HPDE6-E6E7 (cell line): ENCODE measurements around the gene CTU2.

Experiments used
- DNase-seq: peaks from one replicate; pipeline ENCODE4 v3.0.0; 2011; ENCODE audit warnings: missing footprints; ENCODE audit errors: extremely low spot score

The CTU2 gene

GRCh38 chr16:88743693-88744576 lies 37.6 kb downstream of the CTU2 start:
- peak; percentile 69 for DNase-seq

DNA sequence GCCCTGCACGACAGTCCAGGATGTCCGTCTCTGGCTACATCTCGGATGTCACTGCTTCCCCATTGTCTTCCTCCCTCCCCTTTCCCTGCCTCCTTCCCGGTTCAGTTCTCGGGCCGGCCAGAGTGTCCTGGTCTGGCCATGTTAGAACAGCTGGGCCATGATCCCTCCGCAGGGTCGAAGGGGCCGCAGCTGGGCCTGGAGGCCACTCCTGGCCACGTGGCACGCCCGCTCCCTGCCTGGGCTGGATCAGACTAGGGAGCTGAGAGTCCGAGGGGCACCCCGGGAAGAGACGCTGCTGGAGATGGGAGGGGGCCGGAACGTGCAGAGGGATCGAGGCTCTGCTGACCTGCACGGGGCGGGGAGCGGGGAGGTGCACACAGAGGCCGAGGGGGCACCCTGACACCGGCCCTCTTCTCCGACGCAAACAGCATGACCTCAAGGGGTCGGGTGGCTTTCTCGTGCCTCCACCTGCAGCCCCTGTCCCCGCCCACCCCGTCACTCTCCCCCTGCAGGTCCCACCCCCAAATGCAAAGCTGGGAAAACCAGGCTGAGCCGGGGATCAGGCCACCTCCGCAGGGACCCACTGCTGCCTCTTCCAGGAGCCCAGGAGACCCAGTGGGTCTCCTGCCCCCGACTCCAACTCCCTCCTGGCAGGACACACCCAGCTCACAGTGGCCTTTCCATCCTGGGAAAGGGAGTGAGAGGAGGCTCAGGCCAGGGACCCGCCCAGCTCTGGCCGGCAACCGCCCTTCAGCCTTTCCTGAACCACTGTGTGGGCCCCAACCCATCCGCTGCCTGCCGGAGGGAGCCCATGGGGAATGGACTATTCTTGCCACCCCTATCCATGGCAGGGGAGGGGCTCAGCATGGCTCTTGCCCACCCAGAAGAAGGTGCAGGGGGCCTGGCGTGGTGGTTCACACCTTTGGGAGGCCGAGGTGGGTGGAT lies 38.5 kb downstream of the CTU2 start:
- DNase-seq: no peak

DNA sequence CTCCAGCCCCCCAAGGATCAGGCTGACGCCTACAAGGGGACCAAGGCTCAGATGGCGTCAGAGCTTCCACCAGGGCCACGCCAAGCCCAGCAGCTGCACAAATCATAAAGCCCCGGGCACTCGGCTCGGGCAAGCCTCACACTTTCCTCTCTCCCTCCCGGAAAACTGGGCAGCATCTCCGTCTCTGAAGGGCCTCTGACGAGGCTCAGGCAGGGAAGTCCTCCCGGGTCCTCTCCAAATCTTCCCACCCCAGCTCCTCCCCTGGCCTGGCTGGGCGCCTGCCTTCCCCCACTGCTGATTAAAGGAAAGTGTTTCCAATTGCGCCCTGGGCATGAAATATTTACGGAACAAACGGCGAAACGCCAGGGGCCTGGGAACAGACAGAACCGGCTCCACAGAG lies 40.2 kb downstream of the CTU2 start:
- DNase-seq: no peak

DNA sequence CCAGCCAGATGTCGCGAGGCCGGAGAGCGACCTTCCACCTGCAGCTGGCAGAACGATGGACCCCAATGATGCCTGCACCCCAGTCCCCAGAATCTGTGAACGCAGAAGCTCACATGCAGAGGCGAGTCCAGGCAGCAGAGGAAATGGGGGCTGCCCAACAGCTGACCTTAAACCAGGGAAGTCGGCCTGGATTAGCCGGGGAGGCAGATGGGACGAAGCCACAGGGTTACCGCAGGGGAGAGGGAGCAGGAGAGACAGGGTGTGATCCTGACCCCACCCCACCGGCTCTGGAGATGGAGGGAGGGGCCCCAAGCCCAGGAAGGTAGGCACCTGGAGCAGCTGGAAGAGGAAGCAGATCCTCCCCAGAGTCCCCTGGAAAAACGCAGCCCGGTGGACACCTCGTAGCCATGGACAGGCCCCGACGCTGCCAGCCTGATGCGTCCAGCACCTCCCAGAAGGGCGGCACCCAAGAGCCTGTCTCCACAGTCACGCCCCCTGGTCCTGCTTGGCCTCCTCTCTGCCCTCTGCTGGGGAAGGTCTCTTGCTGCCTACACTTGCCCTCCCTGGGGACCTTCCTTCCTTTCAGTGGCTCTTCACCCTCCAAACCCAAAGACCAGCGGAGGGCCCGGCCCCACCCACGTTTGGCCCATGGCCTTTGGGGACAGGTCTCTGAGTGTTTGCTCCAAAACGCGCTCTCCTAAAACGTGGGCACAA lies 41.4 kb downstream of the CTU2 start:
- peak; percentile 77 for DNase-seq

- DNase-seq: no peak
Observed at GRCh38 chr16:88748364-88748763, 42.1 kb downstream of the CTU2 start.

DNA sequence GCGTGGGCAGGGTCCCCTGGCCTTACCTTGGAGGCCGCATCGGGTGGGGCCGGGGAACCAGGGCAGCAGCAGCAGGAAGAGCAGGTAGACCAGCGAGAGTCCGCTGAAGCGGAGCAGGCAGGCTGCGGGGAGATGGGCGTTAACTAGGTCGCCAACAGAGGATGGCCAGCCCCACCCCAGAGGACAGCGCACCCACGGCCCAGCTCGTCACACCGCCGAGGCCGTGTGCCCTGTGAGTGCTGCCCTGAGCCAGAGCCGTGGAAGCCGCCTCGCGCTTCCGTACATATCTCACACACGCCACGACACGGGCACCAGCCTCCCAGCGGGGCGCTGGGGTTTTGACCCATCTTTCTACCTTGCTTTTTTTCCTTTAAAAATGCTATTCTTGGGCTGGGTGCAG lies 43.1 kb downstream of the CTU2 start:
- DNase-seq: no peak

GRCh38 chr16:88750854-88751253 lies 44.6 kb downstream of the CTU2 start:
- no peak for DNase-seq

GRCh38 chr16:88752386-88753002 lies 46.2 kb downstream of the CTU2 start:
- no peak for DNase-seq

- no peak for DNase-seq
Observed at GRCh38 chr16:88753191-88753590, 46.9 kb downstream of the CTU2 start.

GRCh38 chr16:88753602-88754001 lies 47.3 kb downstream of the CTU2 start:
- no peak for DNase-seq

- DNase-seq: no peak
Observed at GRCh38 chr16:88754109-88754911, 48.0 kb downstream of the CTU2 start.

- DNase-seq: peak; percentile 80
Observed at GRCh38 chr16:88754912-88755744, 48.8 kb downstream of the CTU2 start.

DNA sequence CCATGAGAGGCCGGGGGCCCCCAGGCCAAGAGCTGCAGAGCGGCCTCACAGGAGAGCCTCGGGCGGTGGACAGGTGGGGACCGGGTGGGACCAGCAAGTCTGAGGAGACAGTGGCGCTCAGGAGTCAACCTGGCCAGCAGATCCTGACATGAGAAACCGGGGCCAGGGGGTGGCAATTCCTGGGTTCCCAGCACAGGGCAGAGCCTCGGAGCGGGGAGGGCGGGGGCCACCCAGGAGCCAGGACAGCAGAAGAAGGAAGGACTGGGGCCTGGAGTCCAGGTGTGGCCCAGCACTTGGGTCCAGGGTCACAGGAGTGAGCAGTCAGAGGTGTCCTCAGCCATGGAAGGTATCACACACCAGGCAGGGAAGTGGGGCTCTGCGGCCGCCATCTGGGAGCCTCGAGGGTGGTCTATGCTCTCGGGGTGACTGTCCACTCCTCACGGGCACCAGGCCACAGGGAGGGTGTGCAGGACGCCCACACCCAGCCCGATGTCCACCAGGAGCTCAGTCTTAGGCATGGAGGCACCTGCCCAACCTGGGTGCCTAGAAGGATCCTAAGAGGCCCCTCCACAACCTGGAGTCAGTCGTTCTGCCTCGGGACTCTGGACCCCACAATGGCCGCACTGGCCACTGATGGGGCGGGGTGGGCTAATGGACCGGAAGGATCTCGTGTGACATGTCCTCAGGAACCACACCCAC lies 49.6 kb downstream of the CTU2 start:
- DNase-seq: no peak

DNA sequence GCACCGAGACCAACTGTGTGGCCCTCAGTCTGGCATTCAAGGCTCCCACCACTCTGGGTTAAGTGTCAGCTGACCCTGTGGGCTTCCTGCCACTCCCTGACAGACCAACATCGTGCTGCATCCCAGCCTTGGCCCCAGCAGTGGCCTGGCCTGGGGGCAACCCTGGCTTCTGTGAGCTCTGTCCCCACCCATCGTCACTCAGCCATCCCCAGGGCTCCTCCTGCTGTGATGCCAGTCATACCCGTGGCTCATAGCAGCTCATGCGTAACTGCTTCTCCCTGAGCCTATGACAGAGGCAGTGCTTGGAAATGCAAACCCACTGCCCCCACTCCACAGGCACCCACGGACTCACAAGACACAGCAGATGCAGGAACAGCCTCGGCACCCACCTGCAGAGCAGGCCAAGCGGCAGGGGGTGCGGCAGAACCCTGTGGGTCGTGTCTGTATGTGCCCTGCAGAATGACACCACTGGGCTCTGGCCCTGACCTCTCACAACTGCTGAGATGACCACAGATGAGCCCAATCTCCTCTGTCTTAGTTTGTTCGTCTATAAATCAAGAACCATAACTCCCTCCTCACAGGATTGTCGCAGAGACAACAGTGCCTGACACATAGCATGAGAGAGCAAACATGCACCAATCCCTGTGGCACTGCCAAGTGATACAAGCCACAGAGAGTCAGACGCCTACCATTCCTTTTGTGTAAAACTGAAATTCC lies 52.1 kb downstream of the CTU2 start:
- no peak for DNase-seq

DNA sequence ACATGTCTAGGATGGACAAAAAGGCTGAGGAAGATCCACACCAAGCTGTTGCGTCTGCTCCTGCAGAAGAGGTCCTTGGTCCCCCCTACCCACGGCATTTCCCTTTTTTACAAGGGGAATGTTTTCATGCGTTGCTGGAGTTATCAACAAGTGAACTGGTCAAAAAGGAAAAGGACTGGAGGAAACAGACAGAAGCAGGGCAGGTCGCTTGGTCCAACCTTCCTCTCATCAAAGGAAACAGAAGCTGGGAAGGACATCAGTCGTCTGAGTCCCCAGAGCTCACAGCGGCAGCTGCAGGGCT lies 52.6 kb downstream of the CTU2 start:
- DNase-seq: no peak

DNA sequence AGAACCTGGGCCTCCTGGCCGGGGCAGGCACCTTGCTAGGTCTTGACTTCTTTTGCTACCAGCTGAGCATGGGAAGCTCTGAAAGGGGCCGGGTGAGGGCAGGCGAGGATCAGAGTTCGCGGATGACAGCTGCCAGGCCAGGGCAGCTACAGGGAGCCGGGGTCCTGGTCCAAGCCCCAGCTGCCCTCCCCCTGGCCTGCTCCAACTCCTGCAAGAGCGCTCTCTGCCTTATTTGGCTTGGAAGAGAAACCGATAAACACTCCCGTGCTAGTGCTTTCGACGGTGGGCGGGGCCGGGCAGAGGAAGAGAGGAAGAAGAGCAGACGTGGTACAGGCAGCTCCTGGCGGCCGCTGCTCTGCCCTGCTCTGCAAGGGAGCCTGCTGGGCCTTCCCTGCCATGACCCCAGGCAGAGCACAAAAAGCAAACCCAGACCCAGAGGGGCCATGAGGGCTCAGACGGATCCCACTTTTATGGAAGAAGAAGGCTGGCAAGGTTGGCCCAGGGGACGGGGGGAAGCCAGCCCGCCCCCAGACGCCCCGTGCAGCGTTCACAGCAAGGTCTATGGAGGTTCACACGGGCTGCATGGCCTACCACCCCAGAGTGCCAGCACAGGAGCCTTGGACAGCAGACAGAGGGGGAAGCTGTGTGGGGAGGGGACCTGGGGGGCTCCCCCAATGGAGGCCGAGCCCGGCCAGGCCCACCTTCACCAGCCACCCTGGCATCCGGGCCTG lies 53.1 kb downstream of the CTU2 start:
- no peak for DNase-seq

GRCh38 chr16:88759976-88760350 lies 53.7 kb downstream of the CTU2 start:
- no peak for DNase-seq
